ENCODE measurements around the gene EEF2K. TPM values are rescaled to one million over a fixed set of nuclear protein-coding genes. Genes with fewer than 3 reads are reported as not detected.
A peak's percentile ranks its signal among the peaks of the same experiment; 100 is the strongest.

The EEF2K gene
- total and polyA plus RNA-seq, 2 of the 13 experiments (the other 11 are each of a cell fraction or from before 2014, with no cell fraction given), result 22.0 to 23.8 TPM

DNA sequence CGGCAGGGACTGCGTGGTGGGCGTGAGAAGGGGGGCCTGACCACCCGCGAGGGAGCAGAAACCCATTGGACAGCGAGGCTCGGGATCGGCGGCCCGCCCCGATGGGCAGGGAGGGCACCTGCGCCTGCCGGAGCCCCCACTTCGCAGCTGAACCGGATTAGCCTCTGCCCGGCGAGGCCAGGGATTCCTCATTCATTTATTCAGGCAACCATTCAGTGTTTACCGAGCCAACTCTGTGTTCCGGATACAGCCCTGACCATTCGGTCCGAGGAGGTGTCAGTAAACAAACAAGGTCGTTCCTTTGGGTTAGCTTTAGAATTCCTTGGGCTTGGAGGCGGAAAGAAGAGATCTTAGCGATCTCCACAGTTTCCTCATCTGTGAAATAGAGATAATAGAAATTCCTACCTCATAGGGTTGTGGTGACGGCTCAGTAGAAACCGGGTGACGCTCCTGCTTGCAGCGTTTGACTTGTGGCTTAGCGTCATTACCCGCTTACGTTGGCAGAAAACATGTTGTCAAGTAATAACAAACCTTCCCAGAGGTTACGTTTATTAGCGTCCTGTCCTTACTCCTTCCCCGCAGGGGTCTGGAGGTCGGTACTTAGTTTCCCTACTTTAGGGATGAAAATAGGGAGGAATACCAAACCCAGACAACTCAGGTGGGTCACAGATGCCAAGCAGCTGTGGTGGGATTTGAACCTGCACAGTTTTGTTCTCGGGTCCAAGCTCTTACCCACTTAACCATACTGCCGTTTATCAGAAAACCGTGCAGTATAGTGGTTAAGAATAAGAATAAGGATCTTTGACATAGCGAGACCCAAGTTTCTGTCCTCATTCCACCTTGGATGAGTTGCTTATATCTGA is 92.0 kb downstream of the EEF2K start (continued):
- TF ChIP-seq U2AF2 (IDR thresholded peaks at IDR 0.05; ENCODE audit: low read depth, low read length) (no peak), MXI1 (IDR thresholded peaks at IDR 0.05; ENCODE audit: borderline replicate concordance, low read depth, low read length) (peak; percentile 85; the same call in 2 of the 3 replicates), ZNF530 (CRISPR knock-in tag; IDR thresholded peaks at IDR 0.05; ENCODE audit: low read depth) (no peak), SRSF1 (optimal IDR thresholded peaks at IDR 0.05; ENCODE audit: low read depth, low read length) (peak; percentile 62), ZNF7 (CRISPR knock-in tag; IDR thresholded peaks at IDR 0.05) (no peak), KLF9 (CRISPR knock-in tag; IDR thresholded peaks at IDR 0.05; ENCODE audit: low read depth) (peak; percentile 89; the same call in 1 of the 2 replicates), ZNF546 (CRISPR knock-in tag; conservative IDR thresholded peaks at IDR 0.05) (no peak), ZNF703 (CRISPR knock-in tag; IDR thresholded peaks at IDR 0.05; ENCODE audit: borderline replicate concordance) (no peak), ZNF850 (CRISPR knock-in tag; conservative IDR thresholded peaks at IDR 0.05) (no peak), ZNF773 (CRISPR knock-in tag; IDR thresholded peaks at IDR 0.05; ENCODE audit: borderline replicate concordance) (no peak), ZNF3 (CRISPR knock-in tag; IDR thresholded peaks at IDR 0.05) (no peak; the same call in 1 of the 2 replicates), ZNF160 (CRISPR knock-in tag; IDR thresholded peaks at IDR 0.05) (peak; percentile 4; the same call in 1 of the 2 replicates), XRCC5 (optimal IDR thresholded peaks at IDR 0.05; ENCODE audit: low read length) (peak; percentile 24), TBX3 (IDR thresholded peaks at IDR 0.05; ENCODE audit: borderline replicate concordance) (no peak; the same call in 1 of the 2 replicates), SIN3B (IDR thresholded peaks at IDR 0.05; ENCODE audit: low read length) (no peak; the same call in 1 of the 2 replicates)
- TF ChIP-seq, protein P1, sequence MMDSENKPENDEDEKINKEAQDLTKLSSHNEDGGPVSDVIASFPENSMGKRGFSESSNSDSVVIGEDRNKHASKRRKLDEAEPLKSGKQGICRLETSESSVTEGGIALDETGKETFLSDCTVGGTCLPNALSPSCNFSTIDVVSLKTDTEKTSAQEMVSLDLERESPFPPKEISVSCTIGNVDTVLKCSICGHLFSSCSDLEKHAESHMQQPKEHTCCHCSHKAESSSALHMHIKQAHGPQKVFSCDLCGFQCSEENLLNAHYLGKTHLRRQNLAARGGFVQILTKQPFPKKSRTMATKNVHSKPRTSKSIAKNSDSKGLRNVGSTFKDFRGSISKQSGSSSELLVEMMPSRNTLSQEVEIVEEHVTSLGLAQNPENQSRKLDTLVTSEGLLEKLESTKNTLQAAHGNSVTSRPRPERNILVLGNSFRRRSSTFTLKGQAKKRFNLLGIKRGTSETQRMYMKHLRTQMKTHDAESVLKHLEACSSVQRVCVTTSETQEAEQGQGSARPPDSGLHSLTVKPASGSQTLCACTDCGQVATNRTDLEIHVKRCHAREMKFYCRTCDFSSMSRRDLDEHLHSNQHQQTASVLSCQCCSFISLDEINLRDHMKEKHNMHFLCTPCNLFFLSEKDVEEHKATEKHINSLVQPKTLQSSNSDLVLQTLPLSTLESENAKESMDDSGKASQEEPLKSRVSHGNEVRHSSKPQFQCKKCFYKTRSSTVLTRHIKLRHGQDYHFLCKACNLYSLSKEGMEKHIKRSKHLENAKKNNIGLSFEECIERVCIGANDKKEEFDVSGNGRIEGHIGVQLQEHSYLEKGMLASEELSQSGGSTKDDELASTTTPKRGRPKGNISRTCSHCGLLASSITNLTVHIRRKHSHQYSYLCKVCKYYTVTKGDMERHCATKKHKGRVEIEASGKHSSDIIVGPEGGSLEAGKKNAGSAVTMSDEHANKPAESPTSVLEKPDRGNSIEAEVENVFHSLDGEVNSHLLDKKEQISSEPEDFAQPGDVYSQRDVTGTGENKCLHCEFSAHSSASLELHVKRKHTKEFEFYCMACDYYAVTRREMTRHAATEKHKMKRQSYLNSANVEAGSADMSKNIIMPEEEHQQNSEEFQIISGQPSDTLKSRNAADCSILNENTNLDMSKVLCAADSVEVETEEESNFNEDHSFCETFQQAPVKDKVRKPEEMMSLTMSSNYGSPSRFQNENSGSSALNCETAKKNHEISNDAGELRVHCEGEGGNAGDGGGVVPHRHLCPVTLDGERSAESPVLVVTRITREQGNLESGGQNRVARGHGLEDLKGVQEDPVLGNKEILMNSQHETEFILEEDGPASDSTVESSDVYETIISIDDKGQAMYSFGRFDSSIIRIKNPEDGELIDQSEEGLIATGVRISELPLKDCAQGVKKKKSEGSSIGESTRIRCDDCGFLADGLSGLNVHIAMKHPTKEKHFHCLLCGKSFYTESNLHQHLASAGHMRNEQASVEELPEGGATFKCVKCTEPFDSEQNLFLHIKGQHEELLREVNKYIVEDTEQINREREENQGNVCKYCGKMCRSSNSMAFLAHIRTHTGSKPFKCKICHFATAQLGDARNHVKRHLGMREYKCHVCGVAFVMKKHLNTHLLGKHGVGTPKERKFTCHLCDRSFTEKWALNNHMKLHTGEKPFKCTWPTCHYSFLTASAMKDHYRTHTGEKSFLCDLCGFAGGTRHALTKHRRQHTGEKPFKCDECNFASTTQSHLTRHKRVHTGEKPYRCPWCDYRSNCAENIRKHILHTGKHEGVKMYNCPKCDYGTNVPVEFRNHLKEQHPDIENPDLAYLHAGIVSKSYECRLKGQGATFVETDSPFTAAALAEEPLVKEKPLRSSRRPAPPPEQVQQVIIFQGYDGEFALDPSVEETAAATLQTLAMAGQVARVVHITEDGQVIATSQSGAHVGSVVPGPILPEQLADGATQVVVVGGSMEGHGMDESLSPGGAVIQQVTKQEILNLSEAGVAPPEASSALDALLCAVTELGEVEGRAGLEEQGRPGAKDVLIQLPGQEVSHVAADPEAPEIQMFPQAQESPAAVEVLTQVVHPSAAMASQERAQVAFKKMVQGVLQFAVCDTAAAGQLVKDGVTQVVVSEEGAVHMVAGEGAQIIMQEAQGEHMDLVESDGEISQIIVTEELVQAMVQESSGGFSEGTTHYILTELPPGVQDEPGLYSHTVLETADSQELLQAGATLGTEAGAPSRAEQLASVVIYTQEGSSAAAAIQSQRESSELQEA (CRISPR knock-in tag; IDR thresholded peaks at IDR 0.05; ENCODE audit: not compliant biosample characterization), result no peak
- TF ChIP-seq, protein P2, sequence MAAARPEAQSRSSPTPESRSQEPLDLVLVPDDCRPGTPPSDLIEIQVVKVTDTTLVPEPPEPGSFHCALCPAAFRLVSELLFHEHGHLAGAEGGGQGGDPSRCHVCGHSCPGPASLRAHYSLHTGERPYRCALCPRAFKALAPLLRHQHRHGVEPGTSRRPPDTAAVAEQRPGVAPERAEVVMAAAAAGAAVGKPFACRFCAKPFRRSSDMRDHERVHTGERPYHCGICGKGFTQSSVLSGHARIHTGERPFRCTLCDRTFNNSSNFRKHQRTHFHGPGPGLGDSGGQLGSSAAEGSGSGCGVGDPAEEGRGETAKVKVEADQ (CRISPR knock-in tag; IDR thresholded peaks at IDR 0.05; ENCODE audit: borderline replicate concordance), result no peak
- TF ChIP-seq, protein P3, sequence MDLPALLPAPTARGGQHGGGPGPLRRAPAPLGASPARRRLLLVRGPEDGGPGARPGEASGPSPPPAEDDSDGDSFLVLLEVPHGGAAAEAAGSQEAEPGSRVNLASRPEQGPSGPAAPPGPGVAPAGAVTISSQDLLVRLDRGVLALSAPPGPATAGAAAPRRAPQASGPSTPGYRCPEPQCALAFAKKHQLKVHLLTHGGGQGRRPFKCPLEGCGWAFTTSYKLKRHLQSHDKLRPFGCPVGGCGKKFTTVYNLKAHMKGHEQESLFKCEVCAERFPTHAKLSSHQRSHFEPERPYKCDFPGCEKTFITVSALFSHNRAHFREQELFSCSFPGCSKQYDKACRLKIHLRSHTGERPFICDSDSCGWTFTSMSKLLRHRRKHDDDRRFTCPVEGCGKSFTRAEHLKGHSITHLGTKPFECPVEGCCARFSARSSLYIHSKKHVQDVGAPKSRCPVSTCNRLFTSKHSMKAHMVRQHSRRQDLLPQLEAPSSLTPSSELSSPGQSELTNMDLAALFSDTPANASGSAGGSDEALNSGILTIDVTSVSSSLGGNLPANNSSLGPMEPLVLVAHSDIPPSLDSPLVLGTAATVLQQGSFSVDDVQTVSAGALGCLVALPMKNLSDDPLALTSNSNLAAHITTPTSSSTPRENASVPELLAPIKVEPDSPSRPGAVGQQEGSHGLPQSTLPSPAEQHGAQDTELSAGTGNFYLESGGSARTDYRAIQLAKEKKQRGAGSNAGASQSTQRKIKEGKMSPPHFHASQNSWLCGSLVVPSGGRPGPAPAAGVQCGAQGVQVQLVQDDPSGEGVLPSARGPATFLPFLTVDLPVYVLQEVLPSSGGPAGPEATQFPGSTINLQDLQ (CRISPR knock-in tag; IDR thresholded peaks at IDR 0.05), result no peak

Measured in HepG2 (cell line).